Measurements from ENCODE around the gene BLTP3A.
"Not testable (repeated sequence)": the region's sequence is repeated elsewhere in the genome, so short reads cannot be mapped to it uniquely, and the experiment has no call there.

BLTP3A gene

GRCh38 chr6:34791701-34792604 is at the start of gene BLTP3A:
TSS of gene BLTP3A (plus strand) at chr6:34792083. CDS start at chr6:34792251, 168 bp downstream.
- DNase-seq (ENCODE audit: low spot score) = peak; percentile 80

- no peak for DNase-seq (ENCODE audit: low spot score)
Observed at GRCh38 chr6:34742094-34742493, 49.8 kb upstream of the BLTP3A start.

- DNase-seq (ENCODE audit: low spot score) = peak; percentile 30
Observed at GRCh38 chr6:34743625-34744293, 48.1 kb upstream of the BLTP3A start.

GRCh38 chr6:34744294-34744647 is 47.6 kb upstream of the BLTP3A start:
- not testable (repeated sequence) for DNase-seq (ENCODE audit: low spot score)

- peak; percentile 22 for DNase-seq (ENCODE audit: low spot score)
Observed at GRCh38 chr6:34745277-34746103, 46.4 kb upstream of the BLTP3A start.

- no peak for DNase-seq (ENCODE audit: low spot score)
Observed at GRCh38 chr6:34746104-34746846, 45.6 kb upstream of the BLTP3A start.

- DNase-seq (ENCODE audit: low spot score) = no peak
Observed at GRCh38 chr6:34748757-34749156, 43.1 kb upstream of the BLTP3A start.

- peak; percentile 63 for DNase-seq (ENCODE audit: low spot score)
Observed at GRCh38 chr6:34756513-34756856, 35.4 kb upstream of the BLTP3A start.

- DNase-seq (ENCODE audit: low spot score) = no peak
Observed at GRCh38 chr6:34757687-34758274, 34.1 kb upstream of the BLTP3A start.

GRCh38 chr6:34760108-34760507 is 31.8 kb upstream of the BLTP3A start:
- DNase-seq (ENCODE audit: low spot score) = no peak

- DNase-seq (ENCODE audit: low spot score) = not testable (repeated sequence)
Observed at GRCh38 chr6:34761681-34762080, 30.2 kb upstream of the BLTP3A start.

GRCh38 chr6:34768148-34768547 is 23.7 kb upstream of the BLTP3A start:
- DNase-seq (ENCODE audit: low spot score) = no peak

GRCh38 chr6:34771727-34772126 is 20.2 kb upstream of the BLTP3A start:
- peak; percentile 62 for DNase-seq (ENCODE audit: low spot score)

- DNase-seq (ENCODE audit: low spot score) = no peak
Observed at GRCh38 chr6:34772940-34773339, 18.9 kb upstream of the BLTP3A start.

- no peak for DNase-seq (ENCODE audit: low spot score)
Observed at GRCh38 chr6:34773916-34774315, 18.0 kb upstream of the BLTP3A start.

GRCh38 chr6:34774967-34775366 is 16.9 kb upstream of the BLTP3A start:
- DNase-seq (ENCODE audit: low spot score) = no peak

- DNase-seq (ENCODE audit: low spot score) = not testable (repeated sequence)
Observed at GRCh38 chr6:34785375-34785774, 6.5 kb upstream of the BLTP3A start.

GRCh38 chr6:34787152-34787551 is 4.7 kb upstream of the BLTP3A start:
- DNase-seq (ENCODE audit: low spot score) = not testable (repeated sequence)

GRCh38 chr6:34788111-34788510 is 3.8 kb upstream of the BLTP3A start:
- no peak for DNase-seq (ENCODE audit: low spot score)

GRCh38 chr6:34791164-34791700 is 651 bp upstream of the BLTP3A start:
- DNase-seq (ENCODE audit: low spot score) = peak; percentile 45
